ENCODE results near the gene PYCARD.
A peak's percentile ranks its signal among the peaks of the same experiment; 100 is the strongest.
"Not testable (repeated sequence)": the region's sequence is repeated elsewhere in the genome, so short reads cannot be mapped to it uniquely, and the experiment has no call there.

Gene PYCARD

GRCh38 chr16:31182391-31182790, 20.2 kb downstream of the PYCARD start:
- DNase-seq (no peak), ATAC-seq (replicated peaks) (no peak)
- H3K27me3 Mint-ChIP-seq, result no peaks in the 10 kb centered on the region
- no peaks in the 10 kb centered on the region for H3K9me3 Mint-ChIP-seq
- peak overlapping the region; percentile 88 to 99 for H3K27ac Mint-ChIP-seq
- peaks cover 84% of the 10 kb centered on the region for H3K36me3 Mint-ChIP-seq (ENCODE audit: insufficient read depth)
- H3K4me1 Mint-ChIP-seq (ENCODE audit: low read depth in 2 of 2), result peaks cover 68 to 73% of the 10 kb centered on the region in 2 donors
- peak overlapping the region; percentile 99 for H3K4me3 Mint-ChIP-seq

DNA sequence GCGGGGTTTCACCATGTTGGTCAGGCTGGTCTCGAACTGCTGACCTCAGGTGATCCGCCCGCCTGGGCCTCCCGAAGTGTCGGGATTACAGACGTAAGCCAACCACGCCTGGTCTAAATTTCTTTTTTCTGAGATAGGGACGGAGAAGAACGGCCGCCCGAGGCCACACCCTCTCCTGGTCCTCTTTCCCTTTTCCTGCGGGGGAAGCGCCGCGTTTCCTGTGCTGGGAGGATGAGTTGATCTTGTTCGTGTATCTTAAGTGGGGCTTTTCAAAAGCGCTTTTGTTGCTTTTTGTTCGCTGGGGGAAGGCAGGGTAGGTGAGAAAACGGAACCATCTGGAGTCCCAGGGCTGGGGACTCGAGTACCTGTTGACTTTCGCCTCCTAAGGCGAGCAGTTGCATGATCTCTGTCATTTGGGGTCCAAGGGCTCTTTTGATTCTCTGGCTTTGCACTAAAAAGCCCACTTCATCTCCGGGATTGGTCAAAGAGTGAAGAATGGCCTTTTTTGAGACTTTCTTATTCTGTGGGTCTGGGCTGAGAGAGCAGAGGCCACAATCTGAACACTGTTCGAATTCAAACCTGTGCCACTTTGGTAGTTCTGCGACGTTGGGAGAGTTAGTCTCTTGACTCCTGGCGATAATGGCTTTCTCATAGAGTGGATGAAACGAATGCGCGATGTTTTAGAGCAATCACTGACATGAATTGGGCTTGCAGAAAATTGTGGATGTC, 21.3 kb downstream of the PYCARD start:
- Mint-ChIP-seq H3K9me3 (no peaks in the 10 kb centered on the region), H3K4me3 (peak overlapping the region; percentile 99), H3K4me1 (ENCODE audit: low read depth in 2 of 2) (peaks cover 64 to 68% of the 10 kb centered on the region in 2 donors), H3K27me3 (no peaks in the 10 kb centered on the region), H3K27ac (peak overlapping the region; percentile 99 to 100), H3K36me3 (ENCODE audit: insufficient read depth) (peaks cover 80% of the 10 kb centered on the region)
- no peak for DNase-seq
- ATAC-seq (replicated peaks), result no peak

GRCh38 chr16:31179747-31180459, 22.7 kb downstream of the PYCARD start, which contains the start of gene FUS:
Gene FUS, plus strand, starts transcription at chr16:31180139. Its CDS starts 76 bp downstream, at chr16:31180215.
- peaks cover 66% of the 10 kb centered on the region for H3K36me3 Mint-ChIP-seq (ENCODE audit: insufficient read depth)
- H3K27ac Mint-ChIP-seq, result peak within 1 kb of the TSS; percentile 99 to 100
- DNase-seq, result peak; percentile 90 to 93 (median 92)
- peaks cover 52 to 55% of the 10 kb centered on the region in 2 donors for H3K4me1 Mint-ChIP-seq (ENCODE audit: low read depth in 2 of 2)
- H3K27me3 Mint-ChIP-seq, result no peaks in the 10 kb centered on the region
- H3K9me3 Mint-ChIP-seq, result no peaks in the 10 kb centered on the region
- ATAC-seq (replicated peaks), result peak; percentile 62
- peak within 1 kb of the TSS; percentile 99 for H3K4me3 Mint-ChIP-seq

DNA sequence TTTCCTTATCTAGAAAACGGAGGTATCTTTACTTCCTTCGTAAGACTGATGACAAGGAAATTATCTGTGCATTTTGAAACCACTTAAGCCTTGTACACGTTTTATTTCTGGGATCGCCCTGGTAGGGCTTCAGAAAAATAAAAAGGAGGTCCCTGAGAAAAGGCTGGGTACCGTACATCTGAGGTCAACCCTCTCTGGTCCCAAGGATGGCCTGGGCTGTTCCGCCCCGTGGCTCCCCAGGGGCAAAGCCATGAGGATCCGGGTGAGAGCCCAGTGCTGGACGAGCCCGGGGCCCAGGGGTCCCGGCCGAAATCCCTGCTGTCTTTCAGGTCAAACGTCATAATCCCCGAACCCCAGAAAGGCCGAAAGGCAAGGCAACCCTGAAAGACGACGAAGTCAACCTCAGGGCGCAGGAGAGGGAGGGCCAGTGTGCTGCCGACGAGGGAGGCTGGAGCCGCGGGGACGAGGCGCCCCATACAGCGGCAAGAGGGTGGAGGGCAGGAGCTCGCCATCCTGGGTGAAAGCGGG, 23.3 kb downstream of the PYCARD start:
- Mint-ChIP-seq H3K9me3 (no peaks in the 10 kb centered on the region), H3K4me1 (ENCODE audit: low read depth in 2 of 2) (peaks cover 49 to 51% of the 10 kb centered on the region in 2 donors), H3K36me3 (ENCODE audit: insufficient read depth) (peaks cover 60% of the 10 kb centered on the region), H3K4me3 (peak overlapping the region; percentile 99), H3K27me3 (no peaks in the 10 kb centered on the region), H3K27ac (peak overlapping the region; percentile 99 to 100)
- ATAC-seq (replicated peaks) (no peak), DNase-seq (no peak)

DNA sequence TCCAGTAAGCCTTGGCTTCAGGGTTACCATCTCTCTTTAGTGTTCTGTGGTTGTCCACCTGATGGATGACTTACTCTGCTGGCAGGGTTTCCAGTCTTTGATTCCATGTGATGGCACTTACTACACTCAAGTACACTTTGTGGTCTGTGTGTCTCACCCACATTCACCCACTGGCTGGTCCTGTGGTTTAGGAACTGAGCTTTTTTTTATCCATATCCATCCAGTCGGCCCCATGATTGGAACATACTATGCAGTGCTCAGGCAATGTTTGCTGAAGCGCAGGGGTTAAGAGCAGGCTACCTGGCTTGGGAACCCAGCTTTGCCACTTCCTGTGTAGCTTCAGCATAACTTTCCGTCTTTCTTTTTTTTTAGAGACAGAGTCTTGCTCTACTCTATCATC, 25.4 kb downstream of the PYCARD start:
- DNase-seq (peak; percentile 42 to 49 (median 48)), ATAC-seq (replicated peaks) (peak; percentile 31)
- Mint-ChIP-seq H3K4me1 (ENCODE audit: low read depth in 2 of 2) (peaks cover 30 to 31% of the 10 kb centered on the region in 2 donors), H3K27me3 (no peaks in the 10 kb centered on the region), H3K4me3 (peak overlapping the region; percentile 99), H3K9me3 (no peaks in the 10 kb centered on the region), H3K27ac (peak overlapping the region in 1 of 2 donors; percentile 36), H3K36me3 (ENCODE audit: insufficient read depth) (peaks cover 39% of the 10 kb centered on the region)

DNA sequence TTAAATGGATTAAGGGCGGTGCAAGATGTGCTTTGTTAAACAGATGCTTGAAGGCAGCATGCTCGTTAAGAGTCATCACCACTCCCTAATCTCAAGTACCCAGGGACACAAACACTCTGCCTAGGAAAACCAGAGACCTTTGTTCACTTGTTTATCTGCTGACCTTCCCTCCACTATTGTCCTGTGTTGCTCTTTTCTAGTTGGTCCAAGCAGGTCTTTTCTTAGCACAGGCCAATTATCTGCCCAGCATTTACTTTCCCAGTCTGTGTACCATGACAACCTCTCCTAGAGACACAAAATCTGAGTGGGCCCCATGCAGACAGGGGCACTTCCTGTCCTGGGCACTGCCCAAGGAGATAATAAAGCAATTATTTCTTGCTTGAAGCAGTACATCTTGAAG, 32.5 kb downstream of the PYCARD start:
- not testable (repeated sequence) for H3K36me3 Mint-ChIP-seq (ENCODE audit: insufficient read depth); H3K27ac Mint-ChIP-seq; H3K4me1 Mint-ChIP-seq (ENCODE audit: low read depth in 2 of 2); DNase-seq; H3K4me3 Mint-ChIP-seq; ATAC-seq (replicated peaks); H3K27me3 Mint-ChIP-seq; H3K9me3 Mint-ChIP-seq

- no peaks in the 10 kb centered on the region for H3K27me3 Mint-ChIP-seq
- H3K4me3 Mint-ChIP-seq, result no peak overlapping the region
- DNase-seq (no peak), ATAC-seq (replicated peaks) (no peak)
- no peaks in the 10 kb centered on the region for H3K4me1 Mint-ChIP-seq (ENCODE audit: low read depth in 2 of 2)
- H3K36me3 Mint-ChIP-seq (ENCODE audit: insufficient read depth), result no peaks in the 10 kb centered on the region
- no peak overlapping the region for H3K27ac Mint-ChIP-seq
- H3K9me3 Mint-ChIP-seq, result no peaks in the 10 kb centered on the region
Observed at GRCh38 chr16:31168848-31169247, 33.7 kb downstream of the PYCARD start.

DNA sequence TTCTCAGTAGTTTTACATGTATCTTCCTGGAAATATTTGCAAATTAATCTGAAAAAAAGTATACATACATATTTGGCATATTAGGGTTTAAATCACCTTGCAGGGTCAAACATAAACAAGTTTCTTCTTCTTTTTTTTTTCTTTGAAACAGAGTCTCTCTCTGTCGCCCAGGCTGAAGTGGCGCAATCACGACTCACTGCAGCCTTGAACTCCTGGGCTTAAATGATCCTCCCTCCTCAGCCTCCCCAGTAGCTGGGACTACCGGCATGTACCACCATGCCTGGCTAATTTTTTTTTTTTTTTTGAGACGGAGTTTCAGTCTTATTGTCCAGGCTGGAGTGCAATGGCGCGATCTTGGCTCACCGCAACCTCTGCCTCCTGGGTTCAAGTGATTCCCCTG, 35.2 kb downstream of the PYCARD start:
- Mint-ChIP-seq H3K9me3 (no peaks in the 10 kb centered on the region), H3K27me3 (no peaks in the 10 kb centered on the region), H3K36me3 (ENCODE audit: insufficient read depth) (no peaks in the 10 kb centered on the region), H3K27ac (no peak overlapping the region), H3K4me1 (ENCODE audit: low read depth in 2 of 2) (no peaks in the 10 kb centered on the region), H3K4me3 (no peak overlapping the region)
- DNase-seq, result no peak
- no peak for ATAC-seq (replicated peaks)

DNA sequence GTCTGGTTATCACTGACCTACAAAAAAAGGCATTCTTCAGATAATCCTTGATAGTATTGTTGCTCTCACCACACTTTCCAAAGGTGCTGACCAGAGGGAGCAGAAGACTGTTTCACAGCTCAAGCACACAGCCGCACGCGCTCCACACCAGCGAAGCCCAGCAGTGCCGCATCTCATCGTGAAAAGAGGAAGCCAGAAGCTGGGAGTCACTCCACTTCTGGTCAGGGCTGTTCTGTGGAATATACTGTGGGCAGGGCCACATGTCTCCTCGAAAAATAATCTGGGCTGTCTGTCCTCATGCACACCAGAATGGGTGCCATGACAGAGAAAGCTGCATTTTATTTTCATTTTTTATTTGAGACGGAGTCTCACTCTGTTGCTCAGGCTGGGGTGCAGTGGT, 45.4 kb downstream of the PYCARD start:
- DNase-seq (no peak), ATAC-seq (replicated peaks) (no peak)
- H3K4me3 Mint-ChIP-seq, result no peak overlapping the region
- no peaks in the 10 kb centered on the region for H3K9me3 Mint-ChIP-seq
- H3K4me1 Mint-ChIP-seq (ENCODE audit: low read depth in 2 of 2), result peaks cover 4 to 11% of the 10 kb centered on the region in 2 donors
- H3K27me3 Mint-ChIP-seq, result peaks cover 6 to 7% of the 10 kb centered on the region in 2 donors
- H3K36me3 Mint-ChIP-seq (ENCODE audit: insufficient read depth), result no peaks in the 10 kb centered on the region
- H3K27ac Mint-ChIP-seq, result no peak overlapping the region
